Left renal cortex interstitium (tissue), 4 donors: ENCODE data around the gene NAT9. TPM values are rescaled to one million over a fixed set of nuclear protein-coding genes. Genes with fewer than 3 reads are reported as not detected.

Source experiments
- DNase-seq, 4 donors: peaks; one replicate each; pipeline ENCODE4 v3.0.0-alpha.2; 2013; ENCODE audit warnings: low read depth in 4 of 4, low spot score in 2 of 4, missing footprints in 1 of 4
- polyA plus RNA-seq, 4 donors: library from polyadenylated mRNA; unstranded; fragments of 120-200 nt; gene quantifications; one replicate each; pipeline ENCODE4 v1.2.1, GENCODE V29; 2013; ENCODE audit not compliant: insufficient read length in 4 of 4

Gene NAT9, protein sequence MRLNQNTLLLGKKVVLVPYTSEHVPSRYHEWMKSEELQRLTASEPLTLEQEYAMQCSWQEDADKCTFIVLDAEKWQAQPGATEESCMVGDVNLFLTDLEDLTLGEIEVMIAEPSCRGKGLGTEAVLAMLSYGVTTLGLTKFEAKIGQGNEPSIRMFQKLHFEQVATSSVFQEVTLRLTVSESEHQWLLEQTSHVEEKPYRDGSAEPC
- polyA plus RNA-seq: 10 to 100 TPM; 38.9 to 55.6 (median 47.7) TPM

DNA sequence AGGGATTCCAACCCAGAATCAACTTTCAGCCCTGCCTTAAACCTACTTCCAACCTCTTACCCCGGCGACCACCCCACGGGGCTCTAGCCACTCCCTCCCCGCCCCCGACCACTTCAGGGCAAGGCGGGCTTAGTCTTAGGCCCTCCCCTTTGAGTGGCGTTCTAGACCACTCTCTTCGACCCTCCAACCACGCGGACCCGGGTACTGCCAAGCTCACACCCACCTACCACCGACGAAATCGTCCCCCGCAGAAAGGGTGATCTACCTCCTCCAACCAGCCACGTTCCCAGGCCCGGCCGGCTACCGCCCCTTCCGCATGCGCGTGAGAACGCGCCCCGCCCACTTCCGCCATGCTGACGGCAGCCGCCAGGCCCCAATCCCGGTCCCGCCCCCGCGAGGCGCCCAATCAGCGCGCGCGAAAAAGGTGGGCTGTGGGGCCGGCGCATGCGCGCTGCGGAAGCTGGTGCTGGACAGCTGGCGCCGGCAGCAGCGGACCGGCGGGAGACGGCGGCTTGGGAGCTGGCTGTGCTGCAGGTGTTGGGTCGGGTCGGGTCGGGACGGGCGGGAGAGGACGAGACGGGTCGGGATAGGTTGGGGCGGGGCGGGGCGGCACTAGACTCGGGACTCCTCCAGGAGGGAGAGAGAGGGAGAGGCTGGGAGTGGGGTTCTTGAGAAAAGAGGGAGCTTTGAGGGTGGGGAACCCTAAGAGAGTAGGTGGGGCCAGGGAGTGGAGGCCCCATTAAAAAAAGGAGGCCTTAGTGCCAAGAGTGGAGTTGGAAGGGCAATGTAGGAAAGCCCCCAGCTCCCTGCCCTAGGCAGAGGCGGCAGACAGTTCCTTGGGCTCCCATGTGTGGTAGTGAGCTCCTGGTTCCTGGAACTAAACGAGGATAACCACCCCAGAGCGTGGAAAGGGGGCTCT lies at the start of gene NAT9:
NAT9 (minus strand) TSS at position 302 of the 919 bp plus-strand sequence. CDS start 647 bp downstream, outside the sequence.
- peak in 3 of 4 donors; percentile 89 to 92 (median 90) for DNase-seq

DNA sequence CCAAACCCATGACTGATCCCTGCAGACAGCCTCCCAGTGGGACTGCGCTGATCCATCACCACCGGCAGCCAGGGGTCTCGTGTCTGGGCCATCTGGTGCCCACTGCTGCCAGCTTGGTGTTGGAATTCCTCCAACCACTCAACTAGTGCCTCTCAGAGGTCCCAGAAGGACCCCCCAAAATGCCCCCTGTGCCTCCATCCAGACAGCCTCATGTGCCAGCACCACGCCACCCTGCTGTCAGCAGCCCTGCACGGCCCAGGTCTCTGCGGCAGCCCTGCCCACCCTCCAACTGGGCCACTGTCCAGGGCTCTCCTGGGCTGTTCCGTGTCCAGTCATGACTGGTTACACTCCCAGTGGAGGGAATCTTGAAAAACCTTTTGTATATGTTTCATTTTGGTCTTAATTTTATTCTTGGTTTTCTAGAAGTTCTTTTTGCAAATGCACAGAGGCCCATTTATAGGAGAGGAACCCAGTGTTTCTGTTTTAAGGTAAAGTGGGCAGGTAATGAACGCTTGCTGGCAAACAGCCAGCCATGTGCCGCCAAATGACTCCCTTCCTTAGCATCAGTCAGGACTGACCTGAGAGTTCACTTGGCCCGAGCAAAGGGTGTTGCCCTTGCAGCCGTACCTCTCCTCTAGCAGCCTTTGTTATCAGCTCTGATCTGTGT lies 48.9 kb upstream of the NAT9 start:
- DNase-seq: no peak

DNA sequence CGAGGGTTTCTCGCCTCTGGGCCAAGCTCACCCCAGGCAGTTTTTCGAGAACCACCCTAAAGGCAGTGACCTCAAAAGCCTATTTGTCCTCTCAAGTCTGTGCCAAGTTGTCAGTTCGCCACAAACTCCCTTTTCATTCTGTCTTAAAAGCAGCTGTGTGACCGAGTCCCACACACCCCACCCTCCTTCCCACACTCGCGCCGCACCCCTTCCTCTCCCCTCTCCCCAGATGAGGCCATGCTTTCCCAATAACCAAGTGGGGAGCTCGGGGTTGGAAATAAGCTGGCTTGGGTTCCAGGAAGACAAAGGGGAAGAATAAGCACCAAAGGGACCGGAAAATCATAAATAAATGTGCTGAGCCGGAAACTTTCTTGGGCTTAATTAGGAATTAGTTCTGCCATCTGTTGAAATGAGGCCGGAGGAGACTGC lies 46.8 kb upstream of the NAT9 start:
- DNase-seq: no peak

DNA sequence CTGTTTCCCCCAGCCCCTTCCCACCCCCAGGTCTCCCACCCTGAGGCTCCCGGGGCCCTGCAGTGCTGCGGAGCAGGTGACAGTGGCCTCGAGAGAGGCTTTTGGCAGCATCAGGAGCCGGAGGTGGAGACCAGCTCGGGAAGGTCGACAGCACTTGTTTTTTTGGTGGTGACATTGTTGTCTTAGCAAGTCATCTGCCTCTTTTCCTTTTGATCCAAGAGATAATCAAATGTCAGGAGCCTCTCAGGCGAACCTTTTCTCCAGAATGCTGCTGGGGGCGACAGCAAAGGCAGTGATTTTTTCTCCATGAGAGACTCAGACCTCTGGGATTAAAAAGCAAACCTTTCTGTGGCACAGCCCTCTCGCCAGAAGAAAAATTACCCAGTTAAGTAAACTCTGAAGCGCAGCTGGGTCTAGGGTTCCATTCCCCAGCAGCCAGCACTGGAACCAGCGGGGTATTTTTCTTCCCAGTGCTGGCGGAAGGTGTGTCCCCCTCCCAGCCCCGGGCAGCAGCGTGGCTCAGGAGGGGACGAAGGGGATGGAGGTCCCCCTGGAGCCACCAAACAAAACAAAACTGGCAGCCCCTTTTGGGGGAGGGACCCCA lies 46.3 kb upstream of the NAT9 start:
- DNase-seq: no peak

DNA sequence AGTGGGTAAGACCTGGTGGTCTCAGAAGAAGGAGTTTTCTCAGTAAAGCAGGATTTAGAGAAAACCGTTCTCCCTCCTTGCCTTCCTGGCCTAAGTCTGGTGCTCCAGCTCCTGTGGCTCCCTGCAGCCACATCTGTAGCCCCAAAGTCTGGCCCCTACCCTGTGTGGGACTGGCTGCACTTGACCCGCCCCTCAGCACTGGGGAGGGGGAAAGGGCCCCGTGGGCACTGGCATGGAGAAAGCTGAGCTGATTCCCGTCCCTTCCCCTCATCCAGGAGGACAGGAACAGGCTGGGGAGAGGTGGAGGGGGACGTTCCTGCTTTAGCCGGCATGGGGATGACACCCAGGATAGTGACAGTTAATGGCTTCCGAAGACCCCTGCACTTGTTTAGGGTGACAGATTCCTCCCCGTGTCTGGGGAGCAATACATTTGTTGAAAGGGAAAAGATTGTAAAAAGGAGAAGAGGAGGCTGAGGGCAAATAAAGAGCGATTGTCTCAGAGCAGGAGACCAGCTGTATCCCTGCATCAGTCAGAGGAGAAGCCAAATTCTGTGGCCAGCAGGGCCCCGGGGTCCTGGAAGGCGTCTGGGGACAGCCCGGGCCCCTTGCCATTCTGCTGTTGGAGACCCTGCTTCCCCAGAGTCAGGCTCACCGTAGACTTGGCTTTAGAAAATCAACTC lies 45.6 kb upstream of the NAT9 start:
- no peak for DNase-seq

DNA sequence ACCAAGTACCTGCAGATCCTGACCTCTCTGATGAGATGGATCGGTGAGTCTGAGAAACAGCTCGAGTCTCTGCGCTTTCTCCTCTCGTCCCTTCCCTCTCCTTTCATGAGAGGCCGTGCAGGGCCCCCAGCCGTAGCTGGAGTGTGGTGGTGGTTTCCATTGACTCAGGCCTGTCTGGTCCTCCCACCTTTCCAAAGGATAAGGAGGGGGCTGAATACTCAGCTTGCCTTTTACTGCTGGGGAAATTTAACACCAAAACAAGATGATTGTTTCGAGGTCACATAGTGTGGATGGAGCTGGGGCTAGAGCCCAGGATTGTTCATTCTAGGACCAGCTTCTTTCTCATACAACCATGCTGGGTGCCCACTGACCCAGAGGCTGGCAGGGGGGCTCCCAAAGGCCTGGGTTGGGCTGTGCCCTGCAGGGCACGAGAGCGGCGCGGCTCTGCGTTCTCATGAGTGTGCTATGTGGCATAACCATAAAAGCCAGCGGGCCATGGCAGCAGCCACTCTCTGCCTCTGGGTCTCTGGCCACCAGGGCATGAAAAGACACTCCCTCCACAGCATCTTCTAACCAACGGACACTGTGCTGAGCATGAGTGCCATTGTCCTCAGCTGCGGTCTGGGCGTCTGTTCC lies 43.8 kb upstream of the NAT9 start:
- no peak for DNase-seq

DNA sequence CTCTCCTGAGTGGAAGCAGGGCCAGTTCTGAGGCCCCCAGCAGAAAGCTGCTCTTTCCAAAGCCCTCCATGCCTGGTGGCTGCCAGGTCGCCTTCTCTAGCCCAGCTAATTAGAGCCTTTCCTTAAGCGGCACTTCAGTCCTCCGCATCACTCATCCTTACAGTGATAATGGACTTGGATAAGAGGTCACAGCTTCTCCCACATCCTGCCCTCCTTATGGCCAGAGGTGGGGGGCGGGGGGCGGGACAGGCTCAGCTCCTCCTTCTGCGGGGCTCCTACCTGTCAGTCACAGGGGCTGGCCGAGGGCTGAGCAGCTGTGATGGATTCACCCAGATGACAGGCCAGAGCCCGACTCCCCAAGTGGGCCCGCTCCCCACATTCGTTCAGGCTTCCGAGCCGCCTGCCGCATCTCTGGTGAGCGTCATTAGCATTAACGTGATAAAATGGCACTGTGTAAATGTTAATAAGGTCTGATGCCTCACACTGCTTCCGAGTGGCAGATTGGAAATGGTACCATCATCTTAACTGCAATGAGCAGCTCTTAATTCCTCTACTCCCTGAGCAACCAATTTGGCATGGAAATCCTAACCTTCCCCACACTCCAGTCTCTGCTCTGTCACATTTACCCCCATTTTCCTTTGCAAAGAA lies 42.3 kb upstream of the NAT9 start:
- DNase-seq: no peak

DNA sequence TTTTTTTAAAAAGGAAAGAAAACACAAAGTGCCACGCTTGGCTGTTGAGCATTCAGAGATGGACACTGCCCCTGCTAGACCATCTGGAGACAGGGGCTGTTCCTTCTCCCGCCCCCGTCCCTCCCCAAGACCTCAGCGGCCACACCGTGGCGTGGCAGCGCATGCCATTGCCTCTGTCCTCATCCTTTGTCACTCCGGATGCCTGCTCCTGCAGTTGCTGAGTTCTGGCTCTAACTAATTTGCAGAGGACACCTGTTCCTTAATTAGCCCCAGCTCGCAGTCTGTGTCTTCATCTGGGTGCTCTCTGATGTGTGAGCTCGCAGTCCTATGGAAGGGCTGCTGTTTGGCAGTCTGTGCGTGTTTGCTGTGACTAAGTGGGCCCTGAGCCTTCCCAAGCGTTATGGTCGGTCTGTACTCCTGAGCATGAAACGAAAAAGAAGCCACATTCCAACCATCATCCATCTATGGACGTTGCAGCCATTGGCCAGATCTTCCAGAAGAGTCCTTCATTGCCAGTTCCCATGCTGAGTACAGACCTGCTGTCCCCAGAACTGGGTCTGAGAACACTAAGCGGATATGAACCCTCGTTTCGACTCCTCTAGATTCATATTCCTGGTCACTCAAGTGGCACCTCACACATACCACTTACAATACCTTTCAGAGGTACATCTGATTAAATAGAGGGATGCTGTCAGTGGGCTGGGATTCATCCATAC lies 40.9 kb upstream of the NAT9 start:
- DNase-seq: no peak

DNA sequence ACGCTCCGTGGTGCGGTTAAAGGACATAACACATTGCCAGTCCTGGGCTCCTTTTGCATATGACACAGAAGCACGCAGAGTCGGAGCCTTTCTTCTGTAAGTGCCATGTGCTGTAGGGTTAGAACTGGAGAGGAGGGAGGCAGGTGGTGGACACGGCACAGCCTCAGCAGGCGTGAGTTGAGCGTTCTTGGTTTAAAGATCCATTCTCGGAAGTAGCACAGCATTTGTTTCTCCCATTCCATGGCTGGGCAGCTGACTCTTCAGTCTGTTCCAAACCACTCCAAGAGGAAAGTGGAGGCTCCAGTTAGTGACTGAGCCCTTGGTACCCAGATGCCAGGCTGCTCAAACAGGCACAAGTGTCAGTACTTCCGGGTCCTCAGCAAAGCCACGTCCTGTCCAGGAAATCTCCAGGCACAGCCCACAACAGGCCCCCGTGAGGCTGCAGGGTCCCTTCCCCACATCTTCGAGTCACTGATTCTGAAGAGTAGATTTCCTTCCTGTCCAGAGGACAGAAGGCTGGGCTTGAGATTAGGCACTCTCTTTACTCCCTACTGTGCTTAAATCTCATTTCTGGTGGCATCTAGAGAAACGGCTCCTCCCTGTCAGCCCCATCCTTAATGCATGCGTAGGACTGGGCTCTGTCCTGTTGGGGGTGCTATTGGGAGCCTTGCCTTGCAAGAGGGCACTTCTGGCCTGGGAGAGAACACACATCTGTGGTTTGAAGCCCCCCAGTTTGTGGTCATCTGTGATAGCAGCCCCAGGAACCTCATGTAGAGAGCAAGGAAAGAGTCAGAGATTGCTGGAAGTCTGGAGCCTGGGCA lies 39.6 kb upstream of the NAT9 start:
- DNase-seq: no peak

DNA sequence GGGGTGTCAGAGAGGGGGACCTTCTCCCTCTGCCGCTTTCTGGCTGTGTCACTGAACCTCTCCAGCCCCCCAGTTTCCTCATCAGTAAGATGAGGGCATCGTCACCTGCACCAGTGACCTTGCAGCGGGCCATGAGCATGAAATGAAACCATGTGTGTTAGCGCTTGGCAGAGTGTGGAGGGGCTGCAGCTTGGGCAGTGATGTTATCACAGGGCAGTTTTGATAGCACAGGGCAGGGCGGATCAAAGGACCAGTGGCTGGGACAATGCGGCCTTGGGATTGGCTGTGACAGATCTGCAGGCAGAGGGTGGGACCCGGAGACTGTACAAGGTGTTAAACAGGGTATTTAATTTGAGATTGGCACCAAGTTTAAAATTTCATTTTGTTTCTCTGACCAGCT lies 38.9 kb upstream of the NAT9 start:
- DNase-seq: no peak

DNA sequence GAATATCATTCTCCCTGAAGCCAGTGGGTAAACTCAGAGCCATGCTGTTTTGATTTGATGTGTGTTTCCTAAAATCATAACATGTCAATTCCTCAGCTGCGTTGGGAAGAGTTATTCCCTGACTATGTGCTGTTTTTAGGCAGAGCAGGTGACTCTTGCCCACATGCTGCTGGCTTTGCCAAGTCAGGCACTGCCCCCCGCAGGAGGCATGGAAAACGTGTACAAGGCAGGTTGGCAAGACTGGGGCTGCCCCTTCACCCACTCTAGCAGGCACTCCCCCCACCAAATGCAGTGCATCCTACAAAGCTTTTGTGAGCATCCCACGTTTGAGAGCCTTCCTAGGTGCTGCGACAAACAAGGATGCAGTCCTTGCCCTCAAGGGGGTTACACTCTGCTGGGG lies 38.3 kb upstream of the NAT9 start:
- no peak for DNase-seq

DNA sequence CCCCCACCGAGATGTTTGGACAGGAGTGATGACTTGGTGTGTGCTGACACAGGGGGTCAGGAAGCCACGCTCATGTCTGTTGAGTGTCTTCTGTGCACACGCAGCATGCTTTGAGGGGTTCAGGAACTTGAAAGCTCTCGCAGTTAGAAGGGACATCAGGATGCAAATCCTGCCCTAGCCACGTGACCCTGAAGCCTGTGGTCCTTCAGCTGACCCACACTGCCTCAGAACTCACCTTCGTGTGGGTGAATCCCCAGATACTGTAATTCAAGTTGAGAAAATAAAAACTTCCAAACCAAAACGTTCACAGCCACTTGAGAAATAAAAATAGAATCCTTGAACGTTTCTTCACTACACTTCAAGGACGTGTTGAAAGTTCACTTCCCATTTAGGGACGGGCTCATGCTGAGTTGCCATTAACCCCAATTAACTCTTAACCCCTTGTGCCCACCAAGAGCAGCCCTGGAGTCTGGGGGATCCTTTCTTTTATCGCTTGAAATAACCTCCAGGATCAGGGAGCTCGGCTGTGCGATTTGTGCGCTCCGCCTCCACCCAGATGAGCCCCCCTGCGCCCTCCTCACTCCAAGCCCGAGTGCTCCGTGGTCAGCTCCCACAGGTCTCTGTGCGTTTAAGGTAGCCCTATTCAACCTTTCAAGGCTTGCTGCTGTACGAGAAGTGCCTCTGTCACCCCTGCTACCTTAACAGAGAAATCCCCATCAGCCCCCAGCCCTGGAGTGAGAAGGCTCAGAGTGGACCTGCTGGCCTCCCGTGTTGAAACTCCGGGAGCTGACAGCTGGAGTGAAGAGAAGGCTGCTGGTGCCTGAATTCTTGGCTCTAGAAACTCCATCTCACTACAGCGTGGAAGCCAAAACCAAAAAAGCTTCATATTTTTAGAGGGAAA lies 36.2 kb upstream of the NAT9 start:
- DNase-seq: peak in 1 of 4 donors; percentile 66

DNA sequence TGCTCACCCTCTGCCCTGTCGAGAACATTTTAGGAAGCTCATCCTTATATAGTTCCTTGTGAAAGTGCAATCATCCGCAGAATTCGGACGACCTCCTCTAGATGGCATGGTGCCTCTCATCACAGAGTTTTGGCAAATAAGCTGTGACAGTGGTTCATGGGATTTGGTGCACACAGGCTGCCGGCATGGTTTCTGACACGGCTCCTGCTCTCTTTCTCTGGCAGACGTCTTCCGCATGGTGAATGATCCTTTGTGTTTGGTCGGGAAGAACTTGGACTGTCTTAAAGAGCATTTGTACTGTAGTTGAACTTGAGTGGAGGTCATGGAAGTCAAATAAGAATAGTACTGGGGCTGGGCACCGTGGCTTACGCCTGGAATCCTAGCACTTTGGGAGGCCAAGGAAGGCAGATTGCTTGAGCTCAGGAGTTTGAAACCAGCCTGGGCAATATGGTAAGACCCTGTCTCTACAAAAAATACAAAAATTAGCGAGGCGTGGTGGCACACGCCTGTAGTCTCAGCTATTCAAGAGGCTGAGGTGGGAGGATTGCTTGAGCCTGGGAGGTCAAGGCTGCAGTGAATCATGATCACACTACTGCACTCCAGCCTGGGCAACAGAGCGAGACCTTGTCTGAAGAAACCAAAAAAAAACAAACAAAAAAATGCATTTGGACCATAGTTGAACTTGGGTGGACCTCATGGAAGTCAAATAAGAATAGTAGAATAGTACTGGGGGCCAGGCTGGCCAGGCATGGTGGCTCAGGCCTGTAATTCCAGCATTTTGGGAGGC lies 34.7 kb upstream of the NAT9 start:
- DNase-seq: no peak

DNA sequence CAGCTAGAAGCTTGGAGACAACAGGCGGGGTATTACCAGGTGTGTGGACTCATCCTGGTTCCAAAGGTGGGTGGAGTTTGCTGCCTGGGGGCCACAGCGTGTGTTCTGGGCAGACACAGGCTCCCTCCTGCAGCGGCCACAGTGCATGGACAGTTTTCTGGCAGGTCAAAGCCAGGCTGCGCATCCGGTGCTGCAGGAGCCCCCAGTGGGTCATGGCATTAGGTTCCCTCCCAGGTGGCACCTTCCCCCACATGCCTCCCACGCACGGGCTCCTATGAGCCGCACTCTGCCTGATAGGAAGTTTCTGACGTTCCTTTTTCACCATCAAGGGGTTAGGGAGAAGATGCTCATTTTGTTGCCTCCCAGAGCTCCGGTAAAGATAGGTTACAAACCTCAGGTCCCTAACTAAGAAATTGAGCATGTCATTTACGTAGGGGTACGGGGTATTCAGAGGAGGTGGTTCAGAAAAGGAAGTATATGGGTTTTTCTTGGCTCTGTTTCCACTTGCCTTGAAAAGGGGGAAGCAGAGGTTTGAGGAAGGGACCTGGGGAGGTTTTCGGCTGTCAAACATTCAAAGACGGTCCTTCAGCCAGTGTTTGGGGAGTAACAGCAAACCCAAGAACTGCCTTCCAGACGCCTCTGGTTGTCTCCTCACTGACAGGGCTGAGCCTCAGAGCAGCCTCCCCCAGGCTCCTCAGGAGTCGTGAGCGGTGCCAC lies 32.7 kb upstream of the NAT9 start:
- DNase-seq: no peak

DNA sequence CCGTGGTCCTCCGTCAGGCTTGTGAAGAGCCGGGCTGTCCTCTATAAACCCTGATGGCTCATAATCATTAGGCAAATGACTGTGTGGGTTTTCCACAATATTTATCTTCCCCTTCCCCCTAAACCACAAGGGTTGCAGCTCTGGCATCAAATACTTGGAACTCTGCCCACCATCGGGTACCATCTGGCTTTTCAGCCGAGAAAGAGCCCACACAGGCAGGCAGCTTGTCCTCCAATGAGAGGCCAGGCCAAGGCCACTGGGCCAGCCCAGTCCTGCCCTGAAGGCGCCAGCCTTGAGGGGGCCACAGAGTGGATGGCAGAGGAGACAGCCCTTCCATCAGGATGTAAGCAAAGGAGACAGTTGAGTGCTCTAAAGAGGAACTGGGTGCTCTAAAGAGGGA lies 31.8 kb upstream of the NAT9 start:
- no peak for DNase-seq
